Endodermal cell (in vitro differentiated cells): ENCODE measurements around the gene SPAG6. TPM values are rescaled to one million over a fixed set of nuclear protein-coding genes. Genes with fewer than 3 reads are reported as not detected.
A peak's percentile ranks its signal among the peaks of the same experiment; 100 is the strongest.

Experiments
- DNase-seq: peaks from one replicate; pipeline ENCODE4 v3.0.0-alpha.2; 2017
- H3K27ac ChIP-seq: 2 replicates; pipeline ENCODE4 v1.5.1; 2013; ENCODE audit warnings: mild to moderate bottlenecking, low read depth, low read length, moderate library complexity
- H3K27me3 ChIP-seq: 2 replicates; pipeline ENCODE4 v1.6.1; 2013; ENCODE audit warnings: mild to moderate bottlenecking, low read length, moderate library complexity; ENCODE audit not compliant: insufficient read depth, control insufficient read depth, poor library complexity, severe bottlenecking
- H3K36me3 ChIP-seq: 2 replicates; pipeline ENCODE4 v1.7.0; 2013; ENCODE audit warnings: mild to moderate bottlenecking, low read length, moderate library complexity; ENCODE audit not compliant: control insufficient read depth, insufficient read depth
- H3K4me1 ChIP-seq: one replicate; pipeline ENCODE4 v1.7.0; 2013; ENCODE audit warnings: low read length; ENCODE audit not compliant: control insufficient read depth, insufficient read depth
- H3K4me3 ChIP-seq: 2 replicates; pipeline ENCODE4 v1.5.1; 2013; ENCODE audit warnings: mild to moderate bottlenecking, low read length, moderate library complexity
- H3K9ac ChIP-seq: 2 replicates; pipeline ENCODE4 v1.6.1; 2013; ENCODE audit warnings: mild to moderate bottlenecking, low read length, moderate library complexity; ENCODE audit not compliant: poor library complexity, severe bottlenecking; ENCODE audit errors: extremely low read depth
- H3K9me3 ChIP-seq: 2 replicates; pipeline ENCODE4 v1.6.1; 2013; ENCODE audit warnings: mild to moderate bottlenecking, low read length, moderate library complexity; ENCODE audit not compliant: control insufficient read depth
- H3K27ac Mint-ChIP-seq: 2 replicates; pipeline ENCODE4 v1.8.0; 2020; ENCODE audit warnings: mixed read lengths
- H3K27me3 Mint-ChIP-seq: 2 replicates; pipeline ENCODE4 v1.8.0; 2021; ENCODE audit warnings: mild to moderate bottlenecking, mixed read lengths; ENCODE audit not compliant: insufficient read depth
- H3K36me3 Mint-ChIP-seq: 2 replicates; pipeline ENCODE4 v1.8.0; 2020; ENCODE audit warnings: low read depth, mixed read lengths
- H3K4me1 Mint-ChIP-seq: 2 replicates; pipeline ENCODE4 v1.8.0; 2020; ENCODE audit warnings: mixed read lengths
- H3K4me3 Mint-ChIP-seq: 2 replicates; pipeline ENCODE4 v1.8.0; 2020; ENCODE audit warnings: mild to moderate bottlenecking, moderate library complexity, mixed read lengths
- H3K9me3 Mint-ChIP-seq: 2 replicates; pipeline ENCODE4 v1.8.0; 2020; ENCODE audit warnings: mild to moderate bottlenecking, mixed read lengths
- CTCF ChIP-seq: fragments of 200-600 bp; sonication (generic); conservative IDR thresholded peaks from 2 replicates; pipeline ENCODE4 v1.5.0; 2021; ENCODE audit warnings: antibody characterized with exemption, mild to moderate bottlenecking
- WGBS, 2 experiments: methylation state at CpG; one replicate each; pipeline versions ENCODE4 v1.1.5 to v1.1.7; 2013; ENCODE audit warnings: missing lambda C conversion rate in 2 of 2, mixed read lengths in 1 of 2; ENCODE audit not compliant: insufficient coverage in 1 of 2, insufficient read length in 1 of 2; 5-methylcytosine and 5-hydroxymethylcytosine counted together
- total RNA-seq, 2 donors: library from RNA; stranded (reverse); fragmentation: NEBNext Ultra II Directional in 1 of 2; extraction: Animal tissue kit (Norgen Biotek cat#: 25700) in 1 of 2; gene quantifications; 2 replicates in 1 of 2; 3 replicates in 1 of 2; pipeline ENCODE4 v1.2.1, GENCODE V29; 2021

Gene SPAG6
- total RNA-seq, 2 donors from 2014 or later, result 1.1 to 2.1 TPM

- H3K4me1 ChIP-seq, result peaks cover 5% of the 10 kb centered on the region
- Mint-ChIP-seq H3K9me3 (peaks cover 4% of the 10 kb centered on the region), H3K36me3 (no peaks in the 10 kb centered on the region), H3K27ac (no peak overlapping the region), H3K4me1 (peaks cover 3% of the 10 kb centered on the region), H3K4me3 (peak overlapping the region; percentile 69), H3K27me3 (peaks cover 95% of the 10 kb centered on the region)
- WGBS, 2 experiments, result 0% methylated on average over 5 to 98 of the region's 98 CpGs
- H3K27me3 ChIP-seq, result peaks cover 95% of the 10 kb centered on the region
- peak; percentile 86 for DNase-seq
- H3K4me3 ChIP-seq, result peak overlapping the region; percentile 79
- H3K36me3 ChIP-seq, result no peaks in the 10 kb centered on the region
- peak overlapping the region; percentile 22 for H3K9ac ChIP-seq
- H3K9me3 ChIP-seq, result no peaks in the 10 kb centered on the region
- TF ChIP-seq CTCF, result no peak
- H3K27ac ChIP-seq, result no peak overlapping the region
Observed at GRCh38 chr10:22340329-22341189, 4.7 kb upstream of the SPAG6 start.

GRCh38 chr10:22341190-22341925 lies 3.9 kb upstream of the SPAG6 start:
- Histone ChIP-seq H3K27me3 (peaks cover 95% of the 10 kb centered on the region), H3K9ac (no peak overlapping the region), H3K4me1 (peaks cover 5% of the 10 kb centered on the region), H3K27ac (no peak overlapping the region), H3K4me3 (peak overlapping the region; percentile 79), H3K9me3 (no peaks in the 10 kb centered on the region), H3K36me3 (no peaks in the 10 kb centered on the region)
- WGBS, 2 experiments, result 3% methylated on average over 17 to 40 of the region's 40 CpGs
- TF ChIP-seq CTCF, result no peak
- H3K27me3 Mint-ChIP-seq, result peaks cover 95% of the 10 kb centered on the region
- H3K4me3 Mint-ChIP-seq, result peak overlapping the region; percentile 69
- H3K4me1 Mint-ChIP-seq, result peaks cover 7% of the 10 kb centered on the region
- no peak overlapping the region for H3K27ac Mint-ChIP-seq
- H3K36me3 Mint-ChIP-seq, result no peaks in the 10 kb centered on the region
- no peak for DNase-seq
- H3K9me3 Mint-ChIP-seq, result peaks cover 4% of the 10 kb centered on the region

- Mint-ChIP-seq H3K4me1 (peaks cover 7% of the 10 kb centered on the region), H3K4me3 (no peak overlapping the region)
- peaks cover 5% of the 10 kb centered on the region for H3K4me1 ChIP-seq
Observed at GRCh38 chr10:22341926-22342196, 3.4 kb upstream of the SPAG6 start.

More at GRCh38 chr10:22341926-22342196, 3.4 kb upstream of the SPAG6 start:
- Histone ChIP-seq H3K9me3 (no peaks in the 10 kb centered on the region), H3K27ac (no peak overlapping the region), H3K36me3 (no peaks in the 10 kb centered on the region), H3K4me3 (no peak overlapping the region), H3K9ac (no peak overlapping the region), H3K27me3 (peaks cover 95% of the 10 kb centered on the region)
- Mint-ChIP-seq H3K36me3 (no peaks in the 10 kb centered on the region), H3K27me3 (peaks cover 95% of the 10 kb centered on the region), H3K27ac (no peak overlapping the region), H3K9me3 (peaks cover 4% of the 10 kb centered on the region)
- no peak for TF ChIP-seq CTCF
- WGBS, 2 experiments, result 0 to 33% methylated on average over 1 to 3 of the region's 3 CpGs
- no peak for DNase-seq
